ENCODE results near the gene FGF19. TPM values are rescaled to one million over a fixed set of nuclear protein-coding genes. Genes with fewer than 3 reads are reported as not detected.

FGF19 gene
- polyA plus RNA-seq, 1 experiment, result not detected

DNA sequence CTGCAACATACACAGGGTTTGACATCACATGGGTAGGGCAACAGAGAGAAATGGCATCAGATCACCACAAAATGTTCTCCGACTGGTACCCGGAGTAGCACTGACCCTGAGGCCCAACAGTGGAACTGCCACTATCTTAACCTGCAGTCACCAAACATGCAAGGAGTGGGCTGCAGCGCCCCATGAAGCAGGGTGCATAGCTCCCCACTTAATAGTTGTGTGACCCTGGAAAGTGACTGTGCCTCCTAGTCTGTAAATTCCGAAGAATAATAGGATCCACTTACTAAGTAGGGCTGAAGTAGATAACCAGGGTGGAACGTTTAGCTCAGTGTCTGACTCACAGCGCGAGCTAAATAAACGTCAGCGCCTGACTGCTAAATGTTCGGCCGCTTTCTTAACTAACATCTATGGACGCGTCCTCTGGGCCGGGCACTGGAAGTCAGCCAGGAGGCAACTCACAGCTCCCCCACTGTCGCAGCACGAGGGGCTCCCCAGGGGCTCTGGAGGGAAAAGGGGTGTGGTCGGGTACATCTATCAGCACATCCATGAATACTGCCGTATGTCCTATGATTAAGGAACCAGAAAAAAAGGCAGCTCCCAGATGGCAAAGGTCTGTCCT, 29.4 kb downstream of the FGF19 start:
- Histone ChIP-seq H3K4me3 (ENCODE audit: low read depth, low read length) (peak overlapping the region; percentile 88), H3K27me3 (ENCODE audit: control insufficient read depth, insufficient read depth, low read length) (no peaks in the 10 kb centered on the region), H3K36me3 (ENCODE audit: control insufficient read depth, insufficient read depth, low read length) (peaks cover 7% of the 10 kb centered on the region)
- TF ChIP-seq, protein P1, sequence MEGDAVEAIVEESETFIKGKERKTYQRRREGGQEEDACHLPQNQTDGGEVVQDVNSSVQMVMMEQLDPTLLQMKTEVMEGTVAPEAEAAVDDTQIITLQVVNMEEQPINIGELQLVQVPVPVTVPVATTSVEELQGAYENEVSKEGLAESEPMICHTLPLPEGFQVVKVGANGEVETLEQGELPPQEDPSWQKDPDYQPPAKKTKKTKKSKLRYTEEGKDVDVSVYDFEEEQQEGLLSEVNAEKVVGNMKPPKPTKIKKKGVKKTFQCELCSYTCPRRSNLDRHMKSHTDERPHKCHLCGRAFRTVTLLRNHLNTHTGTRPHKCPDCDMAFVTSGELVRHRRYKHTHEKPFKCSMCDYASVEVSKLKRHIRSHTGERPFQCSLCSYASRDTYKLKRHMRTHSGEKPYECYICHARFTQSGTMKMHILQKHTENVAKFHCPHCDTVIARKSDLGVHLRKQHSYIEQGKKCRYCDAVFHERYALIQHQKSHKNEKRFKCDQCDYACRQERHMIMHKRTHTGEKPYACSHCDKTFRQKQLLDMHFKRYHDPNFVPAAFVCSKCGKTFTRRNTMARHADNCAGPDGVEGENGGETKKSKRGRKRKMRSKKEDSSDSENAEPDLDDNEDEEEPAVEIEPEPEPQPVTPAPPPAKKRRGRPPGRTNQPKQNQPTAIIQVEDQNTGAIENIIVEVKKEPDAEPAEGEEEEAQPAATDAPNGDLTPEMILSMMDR (IDR thresholded peaks at IDR 0.05; ENCODE audit: insufficient read depth, low read depth, low read length), result no peak
- ChIA-PET CTCF (interaction anchor here (0.6 to 3.0 kb wide), 4 partner anchors 15 to 574 kb away, joined by 3 to 11 read pairs (median 3); no protein-coding TSS in a partner anchor), POLR2A (no interaction called here)
- no peak for DNase-seq (ENCODE audit: low read depth)

DNA sequence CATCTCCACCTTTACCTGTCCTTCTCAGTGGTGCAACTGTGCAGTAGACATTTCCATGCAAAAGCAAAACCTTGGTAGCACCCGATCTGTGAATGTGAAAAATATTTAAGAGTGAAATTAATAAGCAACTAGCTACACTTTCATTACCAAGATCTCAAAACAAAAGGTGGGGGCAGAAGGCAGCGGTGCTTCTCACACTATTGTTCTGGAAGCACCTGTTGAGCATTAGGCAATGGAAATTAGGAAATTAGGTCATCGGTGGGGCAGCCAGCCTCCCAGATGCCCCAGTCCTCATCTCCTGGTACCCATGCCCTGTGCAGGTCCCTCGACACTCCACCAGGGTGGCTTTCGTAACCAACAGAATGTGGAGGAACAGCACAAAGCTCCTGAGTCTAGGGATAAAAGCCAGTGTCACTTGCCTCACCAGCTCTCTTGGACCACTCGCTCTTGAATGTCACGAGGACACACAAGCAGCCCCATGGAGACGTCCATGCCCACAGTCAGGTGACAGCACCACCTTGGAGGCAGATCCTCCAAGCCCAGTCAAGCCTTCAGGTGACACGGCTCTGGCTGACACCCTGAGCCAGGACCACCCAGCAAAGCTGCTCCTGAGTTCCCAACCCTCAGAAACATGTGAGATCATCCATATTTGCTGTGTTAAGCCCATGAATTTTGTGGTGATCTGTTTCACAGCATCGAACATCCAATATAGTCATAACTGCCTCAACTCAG, 31.9 kb downstream of the FGF19 start:
- no peak for DNase-seq (ENCODE audit: low read depth)
- POLR2A ChIA-PET, result no interaction called here
- CTCF ChIA-PET, result interaction anchor here (1.5 to 8.8 kb wide), 6 partner anchors 28 to 571 kb away, joined by 4 to 94 read pairs (median 7); no protein-coding TSS in a partner anchor

DNA sequence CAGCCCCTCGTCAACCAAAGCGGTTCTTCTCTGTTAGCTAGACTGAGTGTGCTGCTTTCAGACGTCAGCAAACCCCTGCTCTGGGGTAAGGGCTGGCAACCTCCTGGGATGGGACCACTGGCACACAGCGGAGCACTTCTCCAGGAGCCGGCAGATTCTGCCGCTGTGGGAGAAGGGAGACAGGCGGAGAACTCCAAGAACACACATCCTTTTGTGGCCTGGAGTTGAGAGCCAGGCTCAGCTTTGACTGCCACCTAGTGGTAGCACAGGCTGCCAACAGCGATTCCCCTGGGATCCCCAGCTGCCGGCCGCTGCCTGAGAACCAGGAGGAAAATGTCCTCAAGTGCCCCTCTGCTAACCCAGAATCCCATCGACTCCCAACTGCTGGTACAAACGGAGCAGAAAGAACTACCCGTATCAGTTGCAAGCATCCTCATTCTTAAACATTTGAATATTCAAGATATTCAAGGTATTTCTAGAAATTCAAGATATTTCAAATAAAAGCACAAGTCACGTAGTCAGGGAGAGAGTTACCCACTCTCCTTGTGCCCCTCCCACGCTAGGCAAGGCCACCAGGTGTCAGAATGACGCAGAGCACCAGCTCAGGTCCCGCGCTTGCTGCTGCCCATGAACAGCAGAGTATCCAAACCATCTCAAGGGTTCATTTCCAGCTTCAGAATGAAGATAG, 33.5 kb downstream of the FGF19 start:
- Histone ChIP-seq H3K27me3 (ENCODE audit: control insufficient read depth, insufficient read depth, low read length) (no peaks in the 10 kb centered on the region), H3K36me3 (ENCODE audit: control insufficient read depth, insufficient read depth, low read length) (peaks cover 10% of the 10 kb centered on the region), H3K4me3 (ENCODE audit: low read depth, low read length) (no peak overlapping the region)
- TF ChIP-seq, protein P1 (IDR thresholded peaks at IDR 0.05; ENCODE audit: insufficient read depth, low read depth, low read length), result peak; percentile 97
- ChIA-PET POLR2A (no interaction called here), CTCF (interaction anchor here (0.6 to 8.8 kb wide), 25 partner anchors 9 to 926 kb away, joined by 3 to 94 read pairs (median 4); partner anchors contain the start of gene MRGPRF)
- DNase-seq (ENCODE audit: low read depth), result no peak

More for the DNA sequence above, 31.9 kb downstream of the FGF19 start:
- TF ChIP-seq, protein P1 (IDR thresholded peaks at IDR 0.05; ENCODE audit: insufficient read depth, low read depth, low read length), result no peak
- H3K4me3 ChIP-seq (ENCODE audit: low read depth, low read length), result no peak overlapping the region
- no peaks in the 10 kb centered on the region for H3K27me3 ChIP-seq (ENCODE audit: control insufficient read depth, insufficient read depth, low read length)
- H3K36me3 ChIP-seq (ENCODE audit: control insufficient read depth, insufficient read depth, low read length), result peaks cover 10% of the 10 kb centered on the region

DNA sequence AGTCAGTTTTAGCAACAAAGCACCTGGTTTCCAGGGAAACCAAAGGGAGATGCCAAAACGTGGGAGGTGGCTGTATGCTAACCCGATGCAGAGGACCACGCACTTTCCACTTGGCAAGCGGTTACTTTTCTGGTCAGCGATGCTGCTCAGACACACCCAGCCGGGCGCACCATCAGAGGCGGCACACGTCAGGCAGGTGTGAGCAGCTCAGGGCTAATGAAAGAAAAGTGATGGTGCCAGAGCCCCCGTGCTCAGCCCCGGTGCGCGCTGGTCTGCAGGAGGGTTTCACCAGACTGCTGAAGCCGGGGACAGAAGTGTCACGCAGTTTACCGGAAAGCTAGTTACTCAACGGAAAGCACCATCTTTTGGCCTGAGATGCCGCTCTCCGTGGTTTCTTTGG, 34.3 kb downstream of the FGF19 start:
- Histone ChIP-seq H3K36me3 (ENCODE audit: control insufficient read depth, insufficient read depth, low read length) (peaks cover 10% of the 10 kb centered on the region), H3K4me3 (ENCODE audit: low read depth, low read length) (no peak overlapping the region), H3K27me3 (ENCODE audit: control insufficient read depth, insufficient read depth, low read length) (no peaks in the 10 kb centered on the region)
- POLR2A ChIA-PET, result no interaction called here
- TF ChIP-seq, protein P1 (IDR thresholded peaks at IDR 0.05; ENCODE audit: insufficient read depth, low read depth, low read length), result no peak
- CTCF ChIA-PET, result interaction anchor here (0.6 to 8.8 kb wide), 11 partner anchors 8 to 662 kb away, joined by 3 to 94 read pairs (median 13); no protein-coding TSS in a partner anchor
- no peak for DNase-seq (ENCODE audit: low read depth)
